ENCODE data around the gene TMEM72.

DNA sequence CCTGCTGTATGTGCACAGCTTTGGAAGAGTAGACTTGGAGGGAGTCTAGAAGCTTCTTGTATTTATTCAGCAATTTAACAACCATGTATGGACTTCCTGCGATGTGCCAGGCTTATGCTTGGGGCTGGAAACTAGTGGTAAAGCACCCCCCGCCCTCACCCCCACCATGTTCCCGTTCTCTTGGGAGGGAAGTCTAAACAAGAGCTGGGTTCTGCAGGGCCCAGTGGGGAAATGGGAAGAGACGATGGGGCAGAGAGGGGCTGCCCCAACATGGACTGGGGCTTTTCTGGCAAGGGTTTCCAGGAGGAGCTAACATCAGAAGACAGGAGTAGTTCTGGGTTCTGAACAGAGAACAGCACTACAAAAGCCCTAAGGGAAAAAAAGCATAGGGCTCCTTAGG is 56.5 kb downstream of the TMEM72 start:
- no peak for TF ChIP-seq CTCF (IDR thresholded peaks at IDR 0.05; ENCODE audit: insufficient read depth, low read length, poor library complexity, severe bottlenecking)
- no peak for TF ChIP-seq EZH2phosphoT487 (conservative IDR thresholded peaks at IDR 0.05; ENCODE audit: low read length)

Measured in SU-DHL-6 (cell line).